GM13977 (cell line): ENCODE data around the gene MAD1L1.

Experiments
- DNase-seq: peaks from one replicate; pipeline ENCODE4 v3.0.0; 2012; ENCODE audit warnings: low spot score
- CTCF ChIP-seq: IDR thresholded peaks from 2 replicates; pipeline ENCODE4 v1.5.1; 2012; ENCODE audit warnings: mild to moderate bottlenecking, control low read depth; ENCODE audit not compliant: insufficient read depth; ENCODE audit errors: extremely low read depth, missing control alignments
- in situ Hi-C: fragments of 300-500 bp; cut with MboI; formaldehyde crosslinking; loops from one replicate; pipeline ENCODE4 v1.12.0; 2022; ENCODE audit warnings: low sequenced_read_pairs, low pct_unique_long_range_greater_than_20kb, mixed read lengths, inconsistent platforms; ENCODE audit not compliant: unreplicated experiment

The MAD1L1 gene

GRCh38 chr7:1920881-1921280 lies 311.9 kb downstream of the MAD1L1 start:
- no peak for TF ChIP-seq CTCF
- in situ Hi-C loops = no loop called here
- DNase-seq = no peak

- in situ Hi-C loops = no loop called here
- DNase-seq = peak; percentile 73
- peak; percentile 24 for TF ChIP-seq CTCF
These were observed 312.5 kb downstream of the MAD1L1 start for GRCh38 chr7:1920266-1920681.

GRCh38 chr7:1919539-1920265 lies 313.0 kb downstream of the MAD1L1 start:
- in situ Hi-C loops = no loop called here
- DNase-seq = no peak
- no peak for TF ChIP-seq CTCF

- no peak for TF ChIP-seq CTCF
- in situ Hi-C loops = no loop called here
- no peak for DNase-seq
These were observed 313.7 kb downstream of the MAD1L1 start for GRCh38 chr7:1918881-1919525.

DNA sequence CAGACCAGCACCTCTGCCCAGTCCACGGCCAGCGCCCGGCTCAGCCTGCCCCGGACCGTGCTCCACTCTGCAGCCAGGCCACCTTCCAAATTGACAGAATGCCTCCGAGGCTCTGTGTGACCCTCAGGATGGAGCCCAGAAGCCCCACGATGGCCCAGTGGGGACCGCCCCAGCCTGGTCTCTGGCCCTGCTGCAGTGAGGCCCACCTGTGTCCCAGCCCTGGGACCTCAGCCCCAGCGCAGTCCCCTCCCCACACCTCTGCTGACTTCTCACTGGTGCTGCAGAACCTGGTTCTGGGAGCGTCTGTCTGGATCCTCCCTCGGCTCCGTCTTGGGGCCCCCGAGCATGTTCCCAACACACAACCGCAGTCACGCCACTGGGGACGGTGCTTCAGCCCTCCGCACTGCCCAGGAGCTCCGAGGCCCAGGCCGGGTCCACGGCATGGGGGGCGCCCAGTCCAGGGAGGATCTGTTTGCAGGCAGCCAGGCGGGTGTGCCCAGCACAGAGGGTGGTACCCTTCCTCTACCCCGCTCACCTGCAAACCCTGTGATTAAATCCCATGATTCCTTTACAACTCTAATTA lies 314.6 kb downstream of the MAD1L1 start:
- in situ Hi-C loops = no loop called here
- DNase-seq = no peak
- no peak for TF ChIP-seq CTCF

GRCh38 chr7:1917221-1918062 lies 315.3 kb downstream of the MAD1L1 start:
- TF ChIP-seq CTCF = no peak
- no peak for DNase-seq
- in situ Hi-C loops = no loop called here
